Measurements from ENCODE around the gene IQSEC1. TPM values are rescaled to one million over a fixed set of nuclear protein-coding genes. Genes with fewer than 3 reads are reported as not detected.

IQSEC1 gene
- total RNA-seq, 4 donors from 2014 or later: 31.9 to 35.8 (median 34.8) TPM

DNA sequence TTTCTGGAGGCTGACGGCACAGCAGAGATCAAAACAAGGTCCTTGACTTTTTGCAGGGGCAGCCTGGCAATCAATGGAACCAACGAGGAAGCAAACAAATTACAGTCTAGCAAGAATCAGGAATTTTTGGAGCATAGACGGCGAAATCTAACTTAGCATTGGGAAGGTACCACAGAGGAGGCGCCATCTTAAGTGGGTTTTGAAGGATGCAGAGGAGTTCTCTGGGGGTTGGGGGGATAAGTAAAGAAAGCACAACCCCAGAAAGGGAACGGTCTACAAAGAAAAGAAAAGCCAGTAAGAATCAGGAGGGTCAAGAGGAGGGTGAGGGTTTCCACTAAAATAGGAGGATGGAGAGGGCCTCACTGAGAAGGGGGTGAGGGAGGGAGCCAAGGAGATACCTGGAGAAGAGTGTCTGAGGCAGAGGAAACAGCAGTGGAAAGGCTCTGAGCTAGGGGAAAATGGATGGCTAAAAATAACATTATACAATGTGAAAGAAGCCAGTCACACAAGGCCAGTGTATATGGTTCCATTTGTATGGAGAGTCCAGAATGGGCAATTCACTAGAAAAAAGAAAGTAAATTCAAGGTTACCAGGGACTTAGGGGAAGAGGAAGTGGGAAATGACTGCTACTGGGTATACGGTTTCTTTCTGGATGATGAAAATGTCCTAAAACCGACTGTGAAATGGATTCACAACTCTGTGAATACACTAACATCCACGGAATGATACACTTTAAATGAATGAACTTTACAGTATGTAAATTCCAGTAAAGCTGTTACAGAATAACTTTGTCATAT lies 25.2 kb upstream of the IQSEC1 start:
- H3K4me3 ChIP-seq (ENCODE audit: low read depth, poor library complexity, severe bottlenecking): no peak overlapping the region
- 88 to 91% methylated on average over 9 of the region's 9 CpGs for WGBS, 2 donors
- intact Hi-C loops (cut with DNase I; ENCODE audit: low total_unique reads): loop anchor here (10.0 kb wide), 2 partner anchors 356 to 786 kb away; partner anchors contain the start of gene WNT7A
- DNase-seq (ENCODE audit: low spot score in 2 of 2): no peak
- no peak for TF ChIP-seq POLR2A (IDR thresholded peaks at IDR 0.05)

GRCh38 chr3:13096356-13096755 lies 23.1 kb upstream of the IQSEC1 start:
- WGBS, 2 donors: 91 to 92% methylated on average over 8 of the region's 8 CpGs
- no peak for DNase-seq (ENCODE audit: low spot score in 2 of 2)
- intact Hi-C loops (cut with DNase I; ENCODE audit: low total_unique reads): loop anchor here (10.0 kb wide), 2 partner anchors 358 to 788 kb away; partner anchors contain the start of gene WNT7A
- TF ChIP-seq CTCF (IDR thresholded peaks at IDR 0.05) (no peak), POLR2A (IDR thresholded peaks at IDR 0.05) (no peak)
- no peak overlapping the region for H3K4me3 ChIP-seq (ENCODE audit: low read depth, poor library complexity, severe bottlenecking)

DNA sequence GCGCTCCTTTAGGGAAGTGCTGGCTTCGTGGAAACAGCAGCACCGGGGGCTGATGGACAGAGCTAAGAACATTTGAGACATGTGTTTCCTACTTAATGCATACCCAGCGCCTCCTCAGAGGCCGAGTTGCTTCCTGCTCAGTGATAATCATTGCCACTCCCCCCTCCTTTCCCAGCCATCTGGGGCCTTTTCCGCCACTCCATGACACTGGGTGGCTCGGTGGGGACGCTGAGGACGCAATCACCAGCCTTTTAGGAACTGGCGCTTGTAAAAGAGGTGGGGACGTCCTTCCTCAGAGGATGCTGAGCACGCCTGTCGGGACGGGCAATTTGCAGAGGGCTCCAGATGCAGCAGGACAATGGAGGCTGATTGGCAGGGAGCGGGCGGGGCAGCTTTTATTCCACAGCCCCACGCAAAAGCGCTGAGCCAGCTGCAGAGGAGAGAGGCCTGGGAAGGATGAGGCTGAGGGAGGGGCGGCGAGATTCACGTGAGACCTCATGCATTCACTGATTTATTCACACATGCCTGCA lies 22.2 kb upstream of the IQSEC1 start:
- TF ChIP-seq CTCF (IDR thresholded peaks at IDR 0.05) (no peak), POLR2A (IDR thresholded peaks at IDR 0.05) (no peak)
- WGBS, 2 donors: 48 to 53% methylated on average over 21 of the region's 21 CpGs
- no peak overlapping the region for H3K4me3 ChIP-seq (ENCODE audit: low read depth, poor library complexity, severe bottlenecking)
- intact Hi-C loops (cut with DNase I; ENCODE audit: low total_unique reads): loop anchor here (10.0 kb wide), 2 partner anchors 359 to 789 kb away; partner anchors contain the start of gene WNT7A
- DNase-seq (ENCODE audit: low spot score in 2 of 2): no peak

GRCh38 chr3:13093687-13094086 lies 20.5 kb upstream of the IQSEC1 start:
- no peak for DNase-seq (ENCODE audit: low spot score in 2 of 2)
- TF ChIP-seq CTCF (IDR thresholded peaks at IDR 0.05) (no peak), POLR2A (IDR thresholded peaks at IDR 0.05) (no peak)
- no peak overlapping the region for H3K4me3 ChIP-seq (ENCODE audit: low read depth, poor library complexity, severe bottlenecking)
- intact Hi-C loops (cut with DNase I; ENCODE audit: low total_unique reads): loop anchor here (5.0 to 10.0 kb wide), 4 partner anchors 361 to 791 kb away; partner anchors contain the start of gene WNT7A
- 68 to 86% methylated on average over 10 of the region's 10 CpGs for WGBS, 2 donors

DNA sequence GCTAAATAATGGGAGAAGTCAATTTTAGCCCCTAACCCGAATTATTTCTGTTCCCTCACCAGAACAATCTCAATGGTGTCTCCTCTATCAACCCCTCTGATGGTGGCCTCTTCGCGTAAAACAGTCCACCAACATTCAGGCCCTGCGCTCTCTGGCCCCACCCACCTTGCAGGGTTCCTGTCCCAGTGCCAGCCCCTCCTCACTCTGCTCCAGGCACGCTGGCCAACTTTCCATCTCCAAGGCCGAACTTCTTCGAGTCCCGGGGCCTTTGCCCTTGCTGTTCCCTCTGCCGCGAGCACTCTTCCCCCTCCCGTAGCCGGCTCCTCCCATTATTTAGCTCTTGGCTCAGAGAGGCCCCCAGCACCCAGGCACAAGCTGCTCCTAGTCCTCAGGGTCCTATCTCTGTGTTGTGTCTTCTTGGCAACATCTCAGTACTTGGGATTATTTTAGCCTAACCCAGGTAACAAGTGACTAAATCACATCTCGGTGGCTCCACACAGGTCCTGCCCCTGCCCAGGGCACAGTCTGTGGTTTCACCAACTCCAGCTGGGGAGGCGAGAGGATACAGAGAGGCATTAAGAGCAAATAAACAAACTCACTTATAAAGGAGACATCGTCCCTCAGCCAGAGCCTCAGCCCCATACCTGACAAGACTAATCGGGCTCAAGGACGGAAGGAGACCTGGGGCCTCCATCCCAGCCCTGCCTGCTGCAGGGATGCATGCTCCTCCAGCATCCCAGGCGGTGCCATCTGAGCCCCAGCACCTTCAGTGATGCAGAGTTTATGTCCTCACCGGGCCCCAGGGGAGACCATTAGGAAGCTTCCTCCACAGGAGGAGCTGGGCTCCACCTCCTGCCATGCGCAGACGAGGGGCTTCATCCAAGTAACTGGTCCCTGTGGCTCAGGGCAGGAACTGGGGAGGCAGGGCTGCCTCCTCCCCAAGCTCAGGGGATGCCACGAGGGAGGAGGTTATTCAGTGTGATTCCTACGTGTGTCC lies 19.7 kb upstream of the IQSEC1 start:
- TF ChIP-seq POLR2A (IDR thresholded peaks at IDR 0.05): no peak
- no peak for TF ChIP-seq CTCF (IDR thresholded peaks at IDR 0.05)
- WGBS, 2 donors: 62 to 64% methylated on average over 20 to 23 of the region's 23 CpGs
- intact Hi-C loops (cut with DNase I; ENCODE audit: low total_unique reads): loop anchor here (5.0 to 10.0 kb wide), 4 partner anchors 362 to 792 kb away; partner anchors contain the start of gene WNT7A
- H3K4me3 ChIP-seq (ENCODE audit: low read depth, poor library complexity, severe bottlenecking): no peak overlapping the region
- DNase-seq (ENCODE audit: low spot score in 2 of 2): no peak

All from lower leg skin (tissue), 4 donors.